HG03108 (cell line): ENCODE results near the gene KBTBD3.
"Not testable (repeated sequence)": the region's sequence is repeated elsewhere in the genome, so short reads cannot be mapped to it uniquely, and the experiment has no call there.

Source experiments
- ATAC-seq: cut with Tn5 transposase; IDR thresholded peaks from one replicate; pipeline ENCODE4 v1.9.1; 2021; ENCODE audit warnings: moderate library complexity; ENCODE audit not compliant: unreplicated experiment

KBTBD3 gene

DNA sequence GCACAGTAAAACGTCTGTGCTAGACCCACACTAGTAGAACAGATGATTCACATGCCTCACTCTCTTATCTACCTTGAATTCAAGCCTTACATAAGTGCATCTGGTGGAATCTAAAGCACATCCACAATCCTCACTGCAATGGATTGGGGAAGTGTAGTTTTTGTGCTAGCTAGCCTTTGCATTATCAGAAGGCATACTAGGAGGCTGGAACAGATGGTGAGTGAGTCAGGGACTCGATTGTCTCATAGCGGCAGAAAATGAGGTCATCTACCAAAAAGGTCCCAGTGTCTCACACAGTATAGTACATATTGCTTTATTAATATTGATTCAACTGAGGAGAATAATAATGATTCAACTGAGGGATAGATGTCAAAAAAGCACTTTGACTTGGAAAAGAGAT, 64.4 kb downstream of the KBTBD3 start:
- ATAC-seq = no peak

DNA sequence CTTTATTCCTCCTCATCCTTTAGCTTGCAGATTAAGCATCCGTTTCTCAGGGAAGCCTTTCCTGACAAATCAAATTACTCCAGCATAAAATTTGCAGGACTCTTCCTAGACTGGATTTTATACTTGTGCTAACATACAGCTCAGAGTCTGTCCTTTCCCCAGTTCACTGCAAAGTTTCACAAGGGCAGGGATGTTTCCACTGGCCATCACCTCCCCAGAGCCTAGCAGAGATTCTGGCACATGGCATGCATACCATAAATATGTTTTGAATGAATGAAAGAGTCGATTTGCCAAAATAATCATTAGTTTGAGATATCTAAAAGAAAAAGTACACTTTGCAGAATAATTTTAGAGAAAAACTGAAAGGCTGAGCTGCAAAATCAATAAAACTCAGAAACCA, 65.7 kb downstream of the KBTBD3 start:
- ATAC-seq = no peak

DNA sequence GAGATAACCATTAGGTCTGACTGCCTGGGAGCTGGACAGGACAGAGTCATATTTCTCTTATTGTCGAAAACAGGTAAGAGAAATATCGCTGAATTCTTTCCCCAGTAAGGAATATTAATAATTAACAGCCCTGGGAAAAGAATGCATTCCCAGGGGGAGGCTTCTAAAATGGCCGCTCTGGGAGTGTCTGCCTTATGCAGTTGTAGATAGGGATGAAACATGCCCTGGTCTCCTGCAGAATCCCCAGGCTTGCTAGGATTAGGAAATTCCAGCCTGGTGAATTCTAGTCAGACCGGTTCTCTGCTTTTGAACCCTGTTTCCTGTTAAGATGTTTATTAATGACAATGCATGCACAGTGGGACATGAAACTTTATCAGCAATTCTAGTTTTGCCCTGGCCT, 74.1 kb downstream of the KBTBD3 start:
- not testable (repeated sequence) for ATAC-seq

DNA sequence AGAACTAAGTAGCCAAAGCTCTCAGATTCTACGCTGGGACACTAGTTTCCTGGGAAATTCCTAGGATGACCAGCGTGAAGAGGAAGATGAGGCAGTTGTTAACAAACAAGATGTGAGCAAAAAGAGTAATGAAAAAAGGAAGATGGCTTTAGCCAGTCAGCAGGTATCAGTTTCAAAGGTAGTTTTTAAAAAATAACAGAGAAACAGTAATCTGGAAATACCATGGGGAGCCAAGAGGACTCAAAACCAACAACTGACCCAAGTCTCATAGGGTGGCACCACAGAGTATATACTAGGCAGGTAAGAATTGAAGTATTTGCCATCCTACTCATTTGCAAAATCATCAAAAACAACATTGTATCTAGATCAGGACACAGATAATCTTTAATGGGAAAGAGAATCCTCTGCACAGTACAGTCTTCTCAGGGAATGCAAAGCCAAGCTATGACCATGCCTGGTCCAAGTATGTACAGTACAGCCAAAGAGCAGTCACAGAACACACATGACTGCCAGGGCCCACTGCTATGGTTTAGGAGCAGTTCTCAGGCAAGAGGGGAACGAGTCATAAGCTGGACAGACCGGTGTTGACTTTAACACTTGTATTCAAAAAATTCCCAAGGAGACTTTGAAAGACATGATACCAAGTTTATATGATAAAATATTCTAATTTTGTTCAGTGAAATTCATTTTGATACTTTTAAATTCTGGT, 75.7 kb downstream of the KBTBD3 start:
- peak; percentile 54 for ATAC-seq
